Esophagus muscularis mucosa (tissue), 3 donors: ENCODE measurements around the gene GSTM3.

Experiments used
- CTCF ChIP-seq, 3 experiments: fragments of 200-600 bp in 2 of 3; fragments of 450-650 bp in 1 of 3; sonication (generic) in 2 of 3; IDR thresholded peaks; one replicate each; pipeline ENCODE4 v1.5.1; 2017 to 2019; ENCODE audit warnings: antibody characterized with exemption in 3 of 3, mild to moderate bottlenecking in 2 of 3, moderate library complexity in 1 of 3
- EP300 ChIP-seq: sonication (generic); formaldehyde crosslinking; IDR thresholded peaks from one replicate; pipeline ENCODE4 v1.6.1; 2017; ENCODE audit warnings: antibody characterized with exemption

GRCh38 chr1:109726728-109727373 is 14.0 kb downstream of the GSTM3 start:
- TF ChIP-seq EP300 (no peak), CTCF (IDR thresholded peaks at IDR 0.05) (no peak)
